Activated CD4-positive, alpha-beta T cell treated with anti-CD3 and anti-CD28 coated beads, Interleukin-2, amount 50 U/mL, for 1 hour (primary cell): ENCODE measurements around the gene TLR7.

Source experiments
- DNase-seq: peaks from one replicate; pipeline ENCODE4 v3.0.0-alpha.2; 2020

TLR7 gene

GRCh38 chrX:12866451-12867377, at the start of gene TLR7:
Gene TLR7 (plus strand): TSS chrX:12867072. CDS start chrX:12867579, 507 bp downstream.
- no peak for DNase-seq

GRCh38 chrX:12817528-12817927, 49.3 kb upstream of the TLR7 start:
- no peak for DNase-seq

- DNase-seq, result no peak
Observed at GRCh38 chrX:12819222-12819621, 47.6 kb upstream of the TLR7 start.

- no peak for DNase-seq
Observed at GRCh38 chrX:12820737-12821136, 46.1 kb upstream of the TLR7 start.

- DNase-seq, result no peak
Observed at GRCh38 chrX:12824944-12825343, 41.9 kb upstream of the TLR7 start.

- no peak for DNase-seq
Observed at GRCh38 chrX:12825801-12826200, 41.1 kb upstream of the TLR7 start.

- no peak for DNase-seq
Observed at GRCh38 chrX:12843061-12843667, 23.7 kb upstream of the TLR7 start.

- no peak for DNase-seq
Observed at GRCh38 chrX:12843668-12844279, 23.1 kb upstream of the TLR7 start.

GRCh38 chrX:12844319-12844718, 22.6 kb upstream of the TLR7 start:
- no peak for DNase-seq

GRCh38 chrX:12865359-12865758, 1.5 kb upstream of the TLR7 start:
- no peak for DNase-seq

- no peak for DNase-seq
Observed at GRCh38 chrX:12867685-12868084, 813 bp downstream of the TLR7 start.

GRCh38 chrX:12868747-12869146, 1.9 kb downstream of the TLR7 start:
- DNase-seq, result no peak

GRCh38 chrX:12871257-12871656, 4.4 kb downstream of the TLR7 start:
- DNase-seq, result no peak

GRCh38 chrX:12872741-12873140, 5.9 kb downstream of the TLR7 start:
- DNase-seq, result no peak

GRCh38 chrX:12874581-12874980, 7.7 kb downstream of the TLR7 start:
- DNase-seq, result no peak

GRCh38 chrX:12877386-12877785, 10.5 kb downstream of the TLR7 start:
- no peak for DNase-seq

- DNase-seq, result no peak
Observed at GRCh38 chrX:12878536-12878935, 11.7 kb downstream of the TLR7 start.

GRCh38 chrX:12881914-12882313, 15.0 kb downstream of the TLR7 start:
- DNase-seq, result no peak

- DNase-seq, result no peak
Observed at GRCh38 chrX:12885508-12885907, 18.6 kb downstream of the TLR7 start.

- DNase-seq, result no peak
Observed at GRCh38 chrX:12886545-12886944, 19.7 kb downstream of the TLR7 start.

- no peak for DNase-seq
Observed at GRCh38 chrX:12887141-12887540, 20.3 kb downstream of the TLR7 start.

- DNase-seq, result no peak
Observed at GRCh38 chrX:12887767-12888166, 20.9 kb downstream of the TLR7 start.

GRCh38 chrX:12890467-12890866, 23.6 kb downstream of the TLR7 start:
- no peak for DNase-seq

GRCh38 chrX:12891171-12891570, 24.3 kb downstream of the TLR7 start:
- DNase-seq, result no peak
